ENCODE data around the gene TMEM208. TPM values are rescaled to one million over a fixed set of nuclear protein-coding genes. Genes with fewer than 3 reads are reported as not detected.

TMEM208 gene
- polyA plus RNA-seq, 3 donors, result 40.1 to 49.4 (median 45.5) TPM

- no peak for DNase-seq
Observed at GRCh38 chr16:67248401-67249177, 21.7 kb downstream of the TMEM208 start, which contains the start of gene SLC9A5. SLC9A5 (plus strand) TSS chr16:67248979; CDS start chr16:67249015, 36 bp downstream.

- DNase-seq, result no peak
Observed at GRCh38 chr16:67249178-67250044, 22.5 kb downstream of the TMEM208 start.

GRCh38 chr16:67250045-67250327 lies 23.1 kb downstream of the TMEM208 start:
- no peak for DNase-seq

- DNase-seq, result no peak
Observed at GRCh38 chr16:67252609-67253497, 25.9 kb downstream of the TMEM208 start.

GRCh38 chr16:67254801-67255552 lies 28.0 kb downstream of the TMEM208 start:
- DNase-seq, result no peak

DNA sequence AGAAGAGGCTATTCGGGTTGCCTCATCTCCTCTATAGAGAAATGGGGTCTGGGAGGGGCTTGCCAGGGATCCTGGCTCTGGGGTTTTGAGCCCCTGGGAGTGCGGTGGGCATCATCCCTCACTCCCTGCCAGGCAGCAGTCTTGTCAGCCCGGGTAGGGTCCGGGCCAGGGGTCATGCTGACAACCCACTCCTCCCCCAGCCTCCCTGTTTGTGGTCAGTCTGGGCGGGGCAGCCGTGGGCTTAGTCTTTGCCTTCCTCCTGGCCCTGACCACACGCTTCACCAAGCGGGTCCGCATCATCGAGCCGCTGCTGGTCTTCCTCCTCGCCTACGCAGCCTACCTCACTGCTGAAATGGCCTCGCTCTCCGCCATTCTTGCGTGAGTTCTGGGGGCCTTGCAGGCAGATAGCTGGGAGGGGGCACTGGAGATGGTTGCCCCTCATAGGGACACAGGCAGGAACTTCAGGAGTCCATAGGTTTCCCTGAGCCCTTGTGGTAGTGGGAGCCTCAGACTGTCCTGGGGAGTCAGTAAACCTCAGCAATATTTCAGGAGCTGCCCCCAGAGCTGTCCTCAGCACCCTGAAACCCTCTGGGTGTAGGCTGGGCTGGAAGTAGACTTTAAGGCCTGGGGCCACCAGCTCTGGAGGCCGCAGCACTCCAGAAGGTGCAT lies 28.8 kb downstream of the TMEM208 start:
- DNase-seq, result no peak

DNA sequence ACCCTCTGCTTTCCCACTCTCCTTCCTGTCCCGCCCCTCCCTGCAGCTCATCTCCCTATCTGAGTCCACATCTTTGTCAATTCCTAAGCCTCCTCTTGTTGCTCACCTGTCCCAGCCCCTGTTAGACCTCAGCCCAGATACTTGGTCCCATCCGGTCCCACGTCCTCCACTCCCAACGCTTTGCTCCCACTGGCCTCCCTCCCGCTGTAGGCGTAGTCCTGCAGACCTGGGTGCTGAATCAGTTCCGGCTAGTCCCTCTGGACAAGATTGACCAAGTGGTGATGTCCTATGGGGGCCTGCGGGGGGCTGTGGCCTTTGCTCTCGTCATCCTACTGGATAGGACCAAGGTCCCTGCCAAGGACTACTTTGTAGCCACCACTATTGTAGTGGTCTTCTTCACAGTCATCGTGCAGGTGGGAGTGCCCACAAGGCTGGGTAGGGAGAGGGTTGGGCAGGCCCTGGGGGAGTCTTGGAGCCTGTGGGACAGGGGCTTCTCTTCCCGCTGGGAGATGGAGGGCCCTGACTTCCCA lies 29.8 kb downstream of the TMEM208 start:
- no peak for DNase-seq

GRCh38 chr16:67257486-67258160 lies 30.7 kb downstream of the TMEM208 start:
- DNase-seq, result no peak

GRCh38 chr16:67258161-67258835 lies 31.4 kb downstream of the TMEM208 start:
- DNase-seq, result no peak

DNA sequence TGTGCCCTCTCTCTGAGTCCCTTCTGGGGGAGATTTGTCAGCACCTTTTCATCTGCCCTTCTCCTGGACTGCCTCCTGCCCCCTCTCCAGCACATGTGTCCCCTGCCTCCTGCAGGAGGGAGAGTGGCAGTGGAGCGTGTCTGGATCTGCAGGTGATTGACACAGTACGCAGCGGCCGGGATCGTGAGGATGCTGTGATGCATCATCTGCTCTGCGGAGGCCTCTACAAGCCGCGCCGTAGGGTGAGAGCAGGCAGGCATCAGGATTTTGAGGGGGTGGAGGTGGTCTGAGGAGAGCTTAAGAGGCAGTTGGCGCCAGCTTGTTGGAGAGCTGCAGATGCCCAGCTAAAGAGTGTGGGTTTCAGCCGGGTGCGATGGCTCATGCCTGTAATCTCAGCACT lies 32.8 kb downstream of the TMEM208 start:
- DNase-seq, result no peak

DNA sequence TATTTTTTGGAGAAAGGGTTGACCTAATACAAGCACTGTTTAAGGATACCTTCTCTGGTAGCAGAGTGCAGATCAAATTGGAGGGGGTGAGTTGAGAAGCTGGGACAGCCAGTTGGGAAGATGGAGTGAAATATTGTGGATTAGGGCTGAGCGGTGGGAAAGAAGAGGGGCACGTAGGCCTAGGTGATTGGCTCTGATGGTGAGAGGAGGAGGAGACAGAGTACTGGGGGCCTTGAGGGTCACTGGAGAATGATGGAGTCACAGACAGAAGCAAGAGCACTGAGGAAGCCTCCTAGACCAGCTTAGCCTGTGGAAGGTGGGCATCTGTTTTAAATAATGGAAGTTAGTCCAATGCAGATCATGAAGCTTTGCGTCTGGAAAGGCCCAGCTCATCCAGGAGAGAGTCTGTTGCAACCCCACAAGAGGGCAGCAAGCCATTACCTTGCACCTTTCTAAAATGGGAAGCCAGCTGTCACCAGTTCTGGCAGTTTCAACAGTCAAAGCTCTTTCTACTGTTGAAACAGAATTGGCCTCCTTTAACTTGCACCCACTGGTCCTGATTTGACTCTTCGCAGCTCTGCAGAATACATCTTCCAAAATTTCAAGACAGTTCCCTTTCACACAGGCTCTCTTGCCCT lies 33.6 kb downstream of the TMEM208 start:
- DNase-seq, result no peak

DNA sequence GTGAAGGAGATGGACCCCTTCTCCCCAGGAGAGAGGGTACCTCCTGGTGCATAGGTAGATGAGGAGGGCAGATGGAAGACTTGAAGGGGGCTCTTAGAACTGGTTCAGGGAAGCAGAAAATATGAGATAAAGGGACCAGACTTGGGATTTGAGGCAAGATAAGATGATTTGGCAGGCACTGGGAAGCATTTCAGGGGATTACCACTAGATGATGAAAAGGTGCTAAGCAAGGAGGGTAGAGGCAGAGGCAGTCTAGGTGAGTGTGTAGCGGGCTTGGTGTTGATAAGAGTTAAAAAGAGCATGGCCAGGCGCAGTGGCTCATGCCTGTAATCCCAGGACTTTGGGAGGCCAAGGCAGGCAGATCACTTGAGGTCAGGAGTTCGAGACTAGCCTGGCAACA lies 36.3 kb downstream of the TMEM208 start:
- no peak for DNase-seq

- DNase-seq, result no peak
Observed at GRCh38 chr16:67264277-67264676, 37.3 kb downstream of the TMEM208 start.

DNA sequence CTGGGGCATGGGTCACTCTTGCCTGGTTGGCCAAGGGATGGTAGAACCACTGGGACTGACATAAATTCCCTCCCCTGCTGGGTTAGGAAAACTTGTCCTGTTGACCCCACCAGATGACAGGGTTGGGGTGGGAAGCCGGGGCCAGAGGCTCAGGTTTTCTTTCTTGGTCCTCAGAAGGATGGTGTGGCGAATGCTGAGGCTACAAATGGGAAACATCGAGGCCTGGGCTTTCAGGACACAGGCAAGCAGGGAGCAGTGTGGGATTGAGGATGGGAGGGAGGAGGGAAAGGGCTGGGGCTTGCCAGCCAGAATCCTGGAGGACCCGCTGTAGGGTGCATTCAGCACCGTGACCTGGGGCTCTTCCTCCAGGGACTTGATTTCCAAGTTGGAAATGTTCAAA lies 37.9 kb downstream of the TMEM208 start:
- DNase-seq, result no peak

DNA sequence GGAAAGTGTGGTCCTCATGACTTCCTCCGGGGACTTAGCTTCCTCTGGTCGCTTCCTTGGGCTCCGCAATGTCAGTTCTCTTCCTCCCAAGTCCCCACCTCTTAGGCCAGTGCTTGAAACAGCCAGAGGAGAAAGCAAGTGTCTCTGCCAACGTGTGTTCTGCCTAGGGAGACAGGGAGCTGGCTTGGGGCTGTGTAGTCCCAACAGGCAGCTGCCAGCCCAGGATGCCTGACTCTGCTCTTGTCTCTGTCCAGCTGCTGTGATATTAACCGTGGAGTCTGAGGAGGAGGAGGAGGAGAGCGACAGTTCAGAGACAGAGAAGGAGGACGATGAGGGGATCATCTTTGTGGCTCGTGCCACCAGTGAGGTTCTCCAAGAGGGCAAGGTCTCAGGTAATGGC lies 38.9 kb downstream of the TMEM208 start:
- no peak for DNase-seq

- DNase-seq, result no peak
Observed at GRCh38 chr16:67268136-67268579, 41.2 kb downstream of the TMEM208 start.

- no peak for DNase-seq
Observed at GRCh38 chr16:67269766-67270165, 42.8 kb downstream of the TMEM208 start.

DNA sequence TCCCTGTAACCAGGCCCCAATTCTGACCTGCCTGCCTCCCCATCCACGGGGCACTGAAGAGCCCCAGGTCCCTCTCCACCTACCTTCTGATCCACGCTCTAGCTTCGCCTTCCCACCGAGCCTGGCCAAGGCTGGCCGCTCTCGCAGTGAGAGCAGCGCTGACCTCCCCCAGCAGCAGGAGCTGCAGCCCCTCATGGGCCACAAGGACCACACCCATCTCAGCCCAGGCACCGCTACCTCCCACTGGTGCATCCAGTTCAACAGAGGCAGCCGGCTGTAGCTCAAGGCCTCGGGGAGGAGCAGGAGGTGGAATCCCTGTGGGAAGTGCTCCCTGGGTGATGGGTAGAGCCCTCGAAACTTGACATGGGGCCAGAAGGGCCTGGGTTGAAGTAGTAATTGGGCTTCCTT lies 44.0 kb downstream of the TMEM208 start:
- DNase-seq, result no peak

- no peak for DNase-seq
Observed at GRCh38 chr16:67271446-67271845, 44.5 kb downstream of the TMEM208 start.

Data from renal pelvis (tissue), 4 donors.